NT2/D1 (cell line): ENCODE data around the gene ZDHHC9.

Experiments
- DNase-seq: peaks from one replicate; pipeline ENCODE4 v3.0.0-alpha.2; 2011; ENCODE audit warnings: low read depth, low spot score
- H3K27me3 ChIP-seq: 2 replicates; pipeline ENCODE4 v1.6.0; 2011; ENCODE audit warnings: mild to moderate bottlenecking; ENCODE audit not compliant: insufficient read length, insufficient read depth
- H3K36me3 ChIP-seq: 2 replicates; pipeline ENCODE4 v1.6.1; 2011; ENCODE audit warnings: mild to moderate bottlenecking, low read length, mixed read lengths; ENCODE audit not compliant: insufficient read depth, insufficient read length
- H3K4me1 ChIP-seq: 2 replicates; pipeline ENCODE4 v1.5.1; 2011; ENCODE audit not compliant: insufficient read depth, insufficient read length
- H3K4me3 ChIP-seq: 2 replicates; pipeline ENCODE4 v1.5.1; 2011; ENCODE audit warnings: low read depth; ENCODE audit not compliant: insufficient read length
- H3K9ac ChIP-seq: 2 replicates; pipeline ENCODE4 v1.6.0; 2011; ENCODE audit warnings: low read depth; ENCODE audit not compliant: insufficient read length
- H3K9me3 ChIP-seq: 2 replicates; pipeline ENCODE4 v1.5.1; 2011; ENCODE audit warnings: mild to moderate bottlenecking, low read length; ENCODE audit not compliant: insufficient read depth
- SUZ12 ChIP-seq: IDR thresholded peaks from 2 replicates; pipeline ENCODE4 v1.6.1; 2011; ENCODE audit not compliant: insufficient read length, insufficient read depth; ENCODE audit errors: extremely low read depth
- YY1 ChIP-seq: IDR thresholded peaks from 2 replicates; pipeline ENCODE4 v1.6.1; 2011; ENCODE audit not compliant: insufficient read length, insufficient read depth
- ZNF274 ChIP-seq: IDR thresholded peaks from 2 replicates; pipeline ENCODE4 v1.6.1; 2011; ENCODE audit warnings: mild to moderate bottlenecking, low read depth, low read length

ZDHHC9 gene

DNA sequence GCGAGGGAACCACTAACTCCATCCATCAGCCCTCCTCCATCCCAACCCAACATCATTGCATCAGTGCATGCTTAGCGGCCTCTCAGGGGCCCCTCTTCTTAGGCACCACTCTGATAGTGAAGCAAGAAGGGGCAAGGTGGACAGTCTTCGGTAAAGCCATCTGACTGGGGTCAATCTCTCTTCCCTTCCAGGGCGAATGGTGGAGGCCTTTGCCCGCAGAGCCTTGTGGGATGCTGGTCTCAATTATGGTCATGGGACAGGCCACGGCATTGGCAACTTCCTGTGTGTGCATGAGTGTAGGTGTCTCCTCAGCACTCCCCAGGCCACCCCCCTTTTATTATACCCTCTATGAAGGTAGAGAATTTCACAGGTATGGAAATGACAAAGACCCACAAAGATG is 82.7 kb downstream of the ZDHHC9 start:
- TF ChIP-seq SUZ12 (no peak), YY1 (no peak), ZNF274 (no peak)
- Histone ChIP-seq H3K36me3 (no peaks in the 10 kb centered on the region), H3K9ac (no peak overlapping the region), H3K4me1 (peaks cover 2% of the 10 kb centered on the region), H3K4me3 (no peak overlapping the region), H3K27me3 (no peaks in the 10 kb centered on the region), H3K9me3 (no peaks in the 10 kb centered on the region)
- DNase-seq = no peak

GRCh38 chrX:129760155-129760554 is 83.5 kb downstream of the ZDHHC9 start:
- H3K9me3 ChIP-seq = no peaks in the 10 kb centered on the region
- H3K27me3 ChIP-seq = no peaks in the 10 kb centered on the region
- DNase-seq = no peak
- TF ChIP-seq SUZ12 = no peak
- TF ChIP-seq ZNF274 = no peak
- no peak for TF ChIP-seq YY1
- peaks cover 2% of the 10 kb centered on the region for H3K4me1 ChIP-seq
- H3K9ac ChIP-seq = no peak overlapping the region
- no peak overlapping the region for H3K4me3 ChIP-seq
- no peaks in the 10 kb centered on the region for H3K36me3 ChIP-seq

GRCh38 chrX:129759576-129760061 is 84.1 kb downstream of the ZDHHC9 start:
- Histone ChIP-seq H3K4me3 (no peak overlapping the region), H3K4me1 (peaks cover 2% of the 10 kb centered on the region), H3K27me3 (no peaks in the 10 kb centered on the region), H3K9me3 (no peaks in the 10 kb centered on the region), H3K36me3 (no peaks in the 10 kb centered on the region), H3K9ac (no peak overlapping the region)
- TF ChIP-seq SUZ12 (no peak), YY1 (no peak), ZNF274 (no peak)
- DNase-seq = no peak

GRCh38 chrX:129755779-129756650 is 87.7 kb downstream of the ZDHHC9 start:
- Histone ChIP-seq H3K4me1 (peaks cover 2% of the 10 kb centered on the region), H3K27me3 (no peaks in the 10 kb centered on the region), H3K9ac (no peak overlapping the region), H3K4me3 (no peak overlapping the region), H3K36me3 (no peaks in the 10 kb centered on the region), H3K9me3 (no peaks in the 10 kb centered on the region)
- DNase-seq = no peak
- no peak for TF ChIP-seq SUZ12
- no peak for TF ChIP-seq YY1
- no peak for TF ChIP-seq ZNF274

DNA sequence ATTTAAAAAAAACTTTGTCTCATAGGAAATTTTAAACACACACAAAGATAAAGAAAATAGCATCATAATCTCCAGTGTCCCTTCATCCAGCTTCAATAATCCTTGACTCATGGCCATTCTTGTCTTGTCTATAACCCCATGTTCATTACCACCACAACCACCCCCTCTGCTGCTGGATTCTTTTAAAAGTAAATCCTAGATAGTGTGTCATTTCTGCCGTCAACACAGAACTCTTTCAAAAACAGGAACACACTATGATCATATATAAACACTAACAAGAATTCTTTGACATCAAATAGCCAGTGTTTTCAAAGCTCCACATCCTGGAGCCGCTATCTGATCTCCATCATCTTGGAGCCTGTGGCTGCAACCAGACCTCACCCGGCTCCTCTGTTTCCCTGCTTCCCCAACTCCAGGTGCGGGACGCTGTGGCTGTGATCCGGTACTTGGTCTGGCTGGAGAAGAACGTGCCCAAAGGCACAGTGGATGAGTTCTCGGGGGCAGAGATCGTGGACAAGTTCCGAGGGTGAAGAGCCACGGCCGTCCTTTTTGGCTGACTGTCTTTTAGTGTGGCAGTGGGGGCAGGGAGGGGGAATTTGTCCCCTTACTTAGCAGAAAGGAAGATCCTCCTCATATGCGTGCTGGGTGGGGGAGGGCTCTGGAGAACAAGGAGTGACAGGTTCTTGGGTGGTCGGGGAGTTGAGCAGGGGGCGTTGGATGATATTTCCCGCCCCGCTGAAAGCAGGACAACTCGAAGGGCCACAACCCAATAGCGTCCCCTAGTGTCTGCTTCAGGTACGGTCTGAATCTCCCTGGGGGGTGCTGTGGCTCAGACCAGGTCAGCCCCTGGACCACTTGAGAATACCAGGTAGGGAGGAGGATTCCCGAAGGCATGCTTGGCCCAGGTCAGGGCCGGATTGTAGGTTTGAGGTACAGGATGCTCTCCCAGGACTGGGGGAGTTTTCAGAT is 89.3 kb downstream of the ZDHHC9 start:
- no peak overlapping the region for H3K9ac ChIP-seq
- TF ChIP-seq SUZ12 (no peak), ZNF274 (no peak), YY1 (no peak)
- no peaks in the 10 kb centered on the region for H3K9me3 ChIP-seq
- no peak for DNase-seq
- no peaks in the 10 kb centered on the region for H3K4me1 ChIP-seq
- no peaks in the 10 kb centered on the region for H3K36me3 ChIP-seq
- no peaks in the 10 kb centered on the region for H3K27me3 ChIP-seq
- H3K4me3 ChIP-seq = no peak overlapping the region
